ENCODE results near the gene RPL38.

DNA sequence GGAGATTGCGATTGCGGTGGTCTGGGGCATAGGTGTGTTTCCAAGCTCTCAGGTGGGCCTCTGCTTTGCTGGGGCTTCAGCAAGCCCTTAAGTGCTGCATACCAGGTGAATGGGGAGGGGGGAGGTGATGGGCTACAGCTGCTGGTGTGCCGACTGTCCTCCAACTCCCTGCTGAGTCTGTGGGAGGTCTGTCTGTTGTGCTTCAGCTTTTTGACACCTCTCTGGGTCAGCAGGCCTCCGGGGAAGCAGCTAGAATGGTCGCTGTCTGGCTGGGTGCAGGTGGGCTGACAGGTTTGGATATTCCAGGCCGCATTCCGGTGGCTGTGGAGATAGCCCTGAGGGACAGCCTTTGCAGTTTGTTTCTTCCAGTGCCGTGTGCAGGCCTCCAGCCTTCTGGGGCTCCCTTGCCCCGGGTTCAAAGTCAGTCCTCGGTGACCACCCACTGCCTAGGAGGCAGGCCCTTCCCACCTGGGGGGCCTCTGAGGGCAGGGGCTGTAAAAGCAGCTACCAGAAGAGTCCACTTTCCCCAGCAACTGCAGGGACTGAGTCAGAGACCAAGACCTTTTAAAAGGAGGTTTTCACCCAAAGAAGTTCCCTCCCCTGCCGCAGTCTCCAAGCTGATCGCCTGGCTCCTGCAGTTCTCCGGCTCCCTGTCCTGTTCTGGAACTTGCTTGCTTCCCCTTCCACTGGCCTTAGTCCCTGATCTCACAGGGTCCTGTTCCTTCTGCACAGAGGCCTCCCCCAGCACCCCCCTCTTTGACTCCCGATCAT is 7.8 kb downstream of the RPL38 start:
- TF ChIP-seq CTCF (IDR thresholded peaks at IDR 0.05) (no peak), POLR2A (IDR thresholded peaks at IDR 0.05) (no peak)
